DND-41 (cell line): ENCODE results near the gene AGMO.

Experiments
- ATAC-seq: fragments of 200-7000 bp; cut with Tn5 transposase; 3 replicates; pipeline ENCODE4 v1.9.1; 2021; ENCODE audit warnings: low read depth; ENCODE audit not compliant: insufficient read depth
- DNase-seq: peaks from one replicate; pipeline ENCODE4 v3.0.0-alpha.2; 2020
- H2AFZ ChIP-seq: 2 replicates; pipeline ENCODE4 v1.6.0; 2012; ENCODE audit warnings: low read depth, low read length
- H3K27ac ChIP-seq: 2 replicates; pipeline ENCODE4 v1.5.1; 2012; ENCODE audit warnings: low read length, inconsistent platforms
- H3K27me3 ChIP-seq: fragments of 200-600 bp; sonication (generic); 2 replicates; pipeline ENCODE4 v1.6.0; 2012; ENCODE audit warnings: low read length, mild to moderate bottlenecking, inconsistent platforms; ENCODE audit not compliant: insufficient read depth, poor library complexity
- H3K36me3 ChIP-seq: 2 replicates; pipeline ENCODE4 v1.5.1; 2012; ENCODE audit warnings: low read length, inconsistent platforms; ENCODE audit not compliant: insufficient read depth
- H3K4me1 ChIP-seq: 2 replicates; pipeline ENCODE4 v1.5.1; 2012; ENCODE audit warnings: mild to moderate bottlenecking, low read length; ENCODE audit not compliant: insufficient read depth
- H3K4me2 ChIP-seq: 2 replicates; pipeline ENCODE4 v1.6.0; 2012; ENCODE audit warnings: mild to moderate bottlenecking, moderate library complexity, low read length, inconsistent platforms; ENCODE audit not compliant: insufficient read depth
- H3K4me3 ChIP-seq, 2 experiments: fragments of 200-600 bp in 1 of 2; shearing (Covaris generic) in 1 of 2; 2 replicates each; pipeline ENCODE4 v1.5.1; 2012 to 2016; ENCODE audit warnings: inconsistent platforms in 2 of 2, low read length in 2 of 2, mild to moderate bottlenecking in 2 of 2, low read depth in 1 of 2, moderate library complexity in 1 of 2
- H3K79me2 ChIP-seq: 2 replicates; pipeline ENCODE4 v1.6.0; 2012; ENCODE audit warnings: low read length, inconsistent platforms; ENCODE audit not compliant: insufficient read depth
- H3K9ac ChIP-seq: 2 replicates; pipeline ENCODE4 v1.6.0; 2012; ENCODE audit warnings: low read depth, mild to moderate bottlenecking, inconsistent platforms, low read length, moderate library complexity
- H3K9me3 ChIP-seq: 2 replicates; pipeline ENCODE4 v1.5.1; 2012; ENCODE audit warnings: low read length, moderate library complexity, mild to moderate bottlenecking, inconsistent platforms; ENCODE audit not compliant: insufficient read depth, severe bottlenecking
- H4K20me1 ChIP-seq: 2 replicates; pipeline ENCODE4 v1.6.0; 2012; ENCODE audit warnings: low read length; ENCODE audit not compliant: insufficient read depth
- EZH2 ChIP-seq: IDR thresholded peaks from 3 replicates; pipeline ENCODE4 v1.6.1; 2012; ENCODE audit warnings: borderline replicate concordance, low read depth, mild to moderate bottlenecking, moderate library complexity, low read length, inconsistent platforms; ENCODE audit not compliant: severe bottlenecking
- TF ChIP-seq, protein P1 (sequence below): IDR thresholded peaks from 2 replicates; pipeline ENCODE4 v1.5.1; 2012; ENCODE audit warnings: borderline replicate concordance, low read length, moderate library complexity, mild to moderate bottlenecking; ENCODE audit not compliant: poor library complexity, severe bottlenecking; ENCODE audit errors: extremely low read depth

The AGMO gene

DNA sequence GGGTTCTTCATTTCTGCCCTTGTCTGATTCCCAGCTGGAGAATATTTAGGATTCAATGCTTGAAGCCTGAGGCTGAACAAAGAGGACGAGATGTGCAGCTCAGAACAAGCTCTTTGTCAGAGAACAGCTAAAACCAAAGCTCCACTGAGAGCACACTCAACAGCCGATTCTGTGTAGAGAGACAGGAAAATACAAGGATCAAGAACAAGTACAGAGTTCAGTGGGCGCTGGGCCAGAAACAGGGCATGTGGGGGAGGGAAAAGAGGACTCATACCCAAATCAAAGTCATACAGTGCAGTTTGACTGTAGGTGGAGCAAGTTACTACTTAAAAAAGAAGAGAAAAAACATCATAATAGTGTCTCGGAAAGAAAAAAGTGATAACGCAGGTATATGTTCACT lies at the start of gene AGMO:
Gene AGMO, minus strand, starts transcription at position 181 of the 400 bp plus-strand sequence.
- H3K27ac ChIP-seq = no peak within 1 kb of the TSS
- no peak within 1 kb of the TSS for H3K4me2 ChIP-seq
- TF ChIP-seq, protein P1, sequence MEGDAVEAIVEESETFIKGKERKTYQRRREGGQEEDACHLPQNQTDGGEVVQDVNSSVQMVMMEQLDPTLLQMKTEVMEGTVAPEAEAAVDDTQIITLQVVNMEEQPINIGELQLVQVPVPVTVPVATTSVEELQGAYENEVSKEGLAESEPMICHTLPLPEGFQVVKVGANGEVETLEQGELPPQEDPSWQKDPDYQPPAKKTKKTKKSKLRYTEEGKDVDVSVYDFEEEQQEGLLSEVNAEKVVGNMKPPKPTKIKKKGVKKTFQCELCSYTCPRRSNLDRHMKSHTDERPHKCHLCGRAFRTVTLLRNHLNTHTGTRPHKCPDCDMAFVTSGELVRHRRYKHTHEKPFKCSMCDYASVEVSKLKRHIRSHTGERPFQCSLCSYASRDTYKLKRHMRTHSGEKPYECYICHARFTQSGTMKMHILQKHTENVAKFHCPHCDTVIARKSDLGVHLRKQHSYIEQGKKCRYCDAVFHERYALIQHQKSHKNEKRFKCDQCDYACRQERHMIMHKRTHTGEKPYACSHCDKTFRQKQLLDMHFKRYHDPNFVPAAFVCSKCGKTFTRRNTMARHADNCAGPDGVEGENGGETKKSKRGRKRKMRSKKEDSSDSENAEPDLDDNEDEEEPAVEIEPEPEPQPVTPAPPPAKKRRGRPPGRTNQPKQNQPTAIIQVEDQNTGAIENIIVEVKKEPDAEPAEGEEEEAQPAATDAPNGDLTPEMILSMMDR = no peak
- TF ChIP-seq EZH2 = no peak
- H3K36me3 ChIP-seq = no peaks in the 10 kb centered on the region
- DNase-seq (no peak), ATAC-seq (no peak)
- no peaks in the 10 kb centered on the region for H3K27me3 ChIP-seq
- H3K9me3 ChIP-seq = no peaks in the 10 kb centered on the region
- H3K9ac ChIP-seq = no peak within 1 kb of the TSS
- H2AFZ ChIP-seq = no peak within 1 kb of the TSS
- no peaks in the 10 kb centered on the region for H3K4me1 ChIP-seq
- H3K4me3 ChIP-seq = no peak within 1 kb of the TSS
- no peaks in the 10 kb centered on the region for H4K20me1 ChIP-seq
- no peaks in the 10 kb centered on the region for H3K79me2 ChIP-seq

GRCh38 chr7:15610503-15610902 lies 48.7 kb upstream of the AGMO start:
- Histone ChIP-seq H3K4me3 (no peak overlapping the region), H3K4me2 (no peak overlapping the region), H3K36me3 (no peaks in the 10 kb centered on the region), H3K4me1 (no peaks in the 10 kb centered on the region), H3K27ac (no peak overlapping the region), H4K20me1 (no peaks in the 10 kb centered on the region), H3K27me3 (no peaks in the 10 kb centered on the region), H3K9me3 (no peaks in the 10 kb centered on the region), H3K9ac (no peak overlapping the region), H3K79me2 (no peaks in the 10 kb centered on the region), H2AFZ (no peak overlapping the region)
- ATAC-seq (no peak), DNase-seq (no peak)
- TF ChIP-seq EZH2 = no peak
- TF ChIP-seq, protein P1 = no peak

- Histone ChIP-seq H2AFZ (no peak overlapping the region), H3K27me3 (no peaks in the 10 kb centered on the region), H3K4me1 (no peaks in the 10 kb centered on the region), H4K20me1 (no peaks in the 10 kb centered on the region), H3K4me2 (no peak overlapping the region), H3K36me3 (no peaks in the 10 kb centered on the region), H3K27ac (no peak overlapping the region), H3K79me2 (no peaks in the 10 kb centered on the region), H3K9me3 (no peaks in the 10 kb centered on the region), H3K4me3 (no peak overlapping the region), H3K9ac (no peak overlapping the region)
- DNase-seq (no peak), ATAC-seq (no peak)
- TF ChIP-seq EZH2 = no peak
- TF ChIP-seq, protein P1 = no peak
Measured at GRCh38 chr7:15609287-15609686, 47.5 kb upstream of the AGMO start.
